Keratinocyte (primary cell): ENCODE data around the gene RGS6. TPM values are rescaled to one million over a fixed set of nuclear protein-coding genes. Genes with fewer than 3 reads are reported as not detected.

ENCODE experiments used
- DNase-seq: peaks from one replicate; pipeline ENCODE4 v3.0.0-alpha.2; 2011; ENCODE audit warnings: low read depth, missing footprints, low spot score
- FAIRE-seq: peaks from 2 replicates; lab custom pipeline; 2011; peaks lifted over from hg19 to GRCh38; lab: Jason Lieb, UNC
- H2AFZ ChIP-seq: 2 replicates; pipeline ENCODE4 v1.6.0; 2012; ENCODE audit warnings: low read length, control low read depth, inconsistent platforms; ENCODE audit not compliant: control insufficient read depth
- H3K27ac ChIP-seq: 2 replicates; pipeline ENCODE4 v1.5.1; 2011; ENCODE audit warnings: low read length; ENCODE audit not compliant: control insufficient read depth, insufficient read depth
- H3K27me3 ChIP-seq: 3 replicates; pipeline ENCODE4 v1.6.0; 2011; ENCODE audit warnings: low read length; ENCODE audit not compliant: control insufficient read depth, insufficient read depth; ENCODE audit errors: extremely low read depth
- H3K36me3 ChIP-seq, 2 experiments: 2 replicates in 1 of 2; 3 replicates in 1 of 2; pipeline ENCODE4 v1.5.1; 2011; ENCODE audit warnings: low read length in 2 of 2, mild to moderate bottlenecking in 1 of 2; ENCODE audit not compliant: control insufficient read depth in 2 of 2, insufficient read depth in 2 of 2; ENCODE audit errors: extremely low read depth in 1 of 2
- H3K4me1 ChIP-seq: 3 replicates; pipeline ENCODE4 v1.5.1; 2011; ENCODE audit warnings: low read length; ENCODE audit not compliant: control insufficient read depth, insufficient read depth; ENCODE audit errors: extremely low read depth
- H3K4me2 ChIP-seq: 3 replicates; pipeline ENCODE4 v1.6.0; 2011; ENCODE audit warnings: low read depth, low read length; ENCODE audit not compliant: control insufficient read depth, insufficient read depth; ENCODE audit errors: extremely low read depth
- H3K4me3 ChIP-seq, 3 experiments: fragments of 200-600 bp in 1 of 3; sonication (generic) in 1 of 3; 2 replicates in 2 of 3; 3 replicates in 1 of 3; pipeline ENCODE4 v1.5.1; 2011 to 2016; ENCODE audit warnings: low read length in 3 of 3, mild to moderate bottlenecking in 3 of 3, control low read depth in 2 of 3, inconsistent platforms in 1 of 3, low read depth in 1 of 3, mixed read lengths in 1 of 3, mixed run types in 1 of 3, moderate library complexity in 1 of 3; ENCODE audit not compliant: control insufficient read depth in 2 of 3, insufficient read depth in 2 of 3; ENCODE audit errors: extremely low read depth in 1 of 3
- H3K79me2 ChIP-seq: 2 replicates; pipeline ENCODE4 v1.6.0; 2012; ENCODE audit warnings: low read length; ENCODE audit not compliant: control insufficient read depth, insufficient read depth
- H3K9ac ChIP-seq: 3 replicates; pipeline ENCODE4 v1.6.0; 2011; ENCODE audit warnings: low read length; ENCODE audit not compliant: control insufficient read depth, insufficient read depth; ENCODE audit errors: extremely low read depth
- H3K9me1 ChIP-seq: 3 replicates; pipeline ENCODE4 v1.6.0; 2011; ENCODE audit warnings: low read length; ENCODE audit not compliant: control insufficient read depth, insufficient read depth; ENCODE audit errors: extremely low read depth
- H3K9me3 ChIP-seq: 2 replicates; pipeline ENCODE4 v1.5.1; 2012; ENCODE audit warnings: low read depth, low read length; ENCODE audit not compliant: control insufficient read depth
- H4K20me1 ChIP-seq: 3 replicates; pipeline ENCODE4 v1.6.0; 2011; ENCODE audit warnings: low read length; ENCODE audit not compliant: control insufficient read depth, insufficient read depth; ENCODE audit errors: extremely low read depth
- CTCF ChIP-seq, 3 experiments: IDR thresholded peaks in 1 of 3; conservative IDR thresholded peaks in 1 of 3; optimal IDR thresholded peaks in 1 of 3; 2 replicates in 2 of 3; 3 replicates in 1 of 3; pipeline versions ENCODE3 to v1.5.1; 2011; ENCODE audit warnings: low read length in 3 of 3, mild to moderate bottlenecking in 3 of 3, moderate library complexity in 2 of 3, control low read depth in 1 of 3, inconsistent platforms in 1 of 3; ENCODE audit not compliant: insufficient read depth in 2 of 3; ENCODE audit errors: extremely low read depth in 1 of 3
- EZH2 ChIP-seq: IDR thresholded peaks from one replicate; pipeline ENCODE4 v1.6.1; 2012; ENCODE audit warnings: inconsistent platforms, mild to moderate bottlenecking, low read length, moderate library complexity
- dilution Hi-C: fragments of 300-500 bp; cut with MboI; formaldehyde crosslinking; loops from one replicate; pipeline ENCODE4 v1.7.0; 2020; ENCODE audit warnings: low sequenced_read_pairs; ENCODE audit not compliant: extremely low pct_ligation_motif_present
- polyA plus RNA-seq, 5 experiments: library from polyadenylated mRNA; depleted of rRNA in 3 of 5; stranded (reverse) in 3 of 5; stranded (forward) in 1 of 5; unstranded in 1 of 5; fragments of >200 nt; gene quantifications; 1 replicate in 1 of 5; 2 replicates in 3 of 5; 3 replicates in 1 of 5; pipeline versions ENCODE4 v1.2.1 to v1.2.3, GENCODE V29; 2011 to 2012; ENCODE audit warnings: missing spikeins in 2 of 5, low read depth in 1 of 5, low replicate concordance in 1 of 5

RGS6 gene
- polyA plus RNA-seq, 1 donor (not counting 4 experiments of a cell fraction or from before 2014, with no cell fraction given) = not detected

- no peaks in the 10 kb centered on the region for H3K27me3 ChIP-seq
- dilution Hi-C loops = no loop called here
- H3K36me3 ChIP-seq = no peaks in the 10 kb centered on the region
- no peak overlapping the region for H3K9ac ChIP-seq
- no peaks in the 10 kb centered on the region for H3K9me1 ChIP-seq
- H3K4me2 ChIP-seq = no peak overlapping the region
- TF ChIP-seq CTCF (optimal IDR thresholded peaks at IDR 0.05 in 1 of 3, IDR thresholded peaks at IDR 0.05 in 1 of 3, conservative IDR thresholded peaks at IDR 0.05 in 1 of 3; ENCODE audit: extremely low read depth in 1 of 3, insufficient read depth in 2 of 3, low read length in 3 of 3) (no peak), EZH2 (no peak)
- H3K4me3 ChIP-seq = no peak overlapping the region
- no peaks in the 10 kb centered on the region for H3K79me2 ChIP-seq
- no peaks in the 10 kb centered on the region for H3K9me3 ChIP-seq
- no peak overlapping the region for H2AFZ ChIP-seq
- no peaks in the 10 kb centered on the region for H4K20me1 ChIP-seq
- no peak overlapping the region for H3K27ac ChIP-seq
- no peaks in the 10 kb centered on the region for H3K4me1 ChIP-seq
- FAIRE-seq (no peak), DNase-seq (no peak)
These were observed 131.6 kb downstream of the RGS6 start for GRCh38 chr14:72063761-72064282.

DNA sequence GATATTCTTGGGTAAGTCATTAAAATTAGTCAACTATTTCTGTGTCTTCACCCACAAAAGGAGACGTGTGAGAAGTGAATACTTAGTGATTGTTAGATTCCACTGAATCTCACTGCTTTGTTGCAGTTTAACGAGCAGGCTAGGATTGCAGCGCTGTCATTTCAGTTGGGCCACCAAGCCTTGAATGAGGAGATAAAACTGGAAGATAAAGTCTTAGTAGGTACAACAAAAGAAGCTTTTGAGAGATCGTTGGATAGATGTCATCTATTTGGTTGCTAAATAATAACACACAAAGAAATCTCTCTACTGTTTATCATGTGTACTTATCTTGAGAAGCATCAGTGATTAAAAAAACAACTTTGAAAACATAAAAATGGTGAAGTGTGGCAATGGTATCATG, 132.3 kb downstream of the RGS6 start:
- H3K9me3 ChIP-seq = no peaks in the 10 kb centered on the region
- no peaks in the 10 kb centered on the region for H3K9me1 ChIP-seq
- H3K4me1 ChIP-seq = no peaks in the 10 kb centered on the region
- no peak for TF ChIP-seq CTCF (optimal IDR thresholded peaks at IDR 0.05 in 1 of 3, IDR thresholded peaks at IDR 0.05 in 1 of 3, conservative IDR thresholded peaks at IDR 0.05 in 1 of 3; ENCODE audit: extremely low read depth in 1 of 3, insufficient read depth in 2 of 3, low read length in 3 of 3)
- TF ChIP-seq EZH2 = no peak
- H3K9ac ChIP-seq = no peak overlapping the region
- no peak for DNase-seq
- H3K79me2 ChIP-seq = no peaks in the 10 kb centered on the region
- no peak overlapping the region for H2AFZ ChIP-seq
- no peak for FAIRE-seq
- dilution Hi-C loops = no loop called here
- no peak overlapping the region for H3K27ac ChIP-seq
- no peaks in the 10 kb centered on the region for H3K36me3 ChIP-seq
- no peaks in the 10 kb centered on the region for H4K20me1 ChIP-seq
- H3K4me3 ChIP-seq = no peak overlapping the region
- H3K27me3 ChIP-seq = no peaks in the 10 kb centered on the region
- no peak overlapping the region for H3K4me2 ChIP-seq
